Stimulated activated CD4-positive, alpha-beta T cell treated with anti-CD3 and anti-CD28 coated beads, TNF-alpha, amount 100 ng/mL, for 48 hours (primary cell): ENCODE measurements around the gene PES1.
"Not testable (repeated sequence)": the region's sequence is repeated elsewhere in the genome, so short reads cannot be mapped to it uniquely, and the experiment has no call there.

Experiments
- DNase-seq, 3 donors: peaks; one replicate each; pipeline ENCODE4 v3.0.0-alpha.2; 2020; ENCODE audit warnings: low read depth in 3 of 3

PES1 gene

DNA sequence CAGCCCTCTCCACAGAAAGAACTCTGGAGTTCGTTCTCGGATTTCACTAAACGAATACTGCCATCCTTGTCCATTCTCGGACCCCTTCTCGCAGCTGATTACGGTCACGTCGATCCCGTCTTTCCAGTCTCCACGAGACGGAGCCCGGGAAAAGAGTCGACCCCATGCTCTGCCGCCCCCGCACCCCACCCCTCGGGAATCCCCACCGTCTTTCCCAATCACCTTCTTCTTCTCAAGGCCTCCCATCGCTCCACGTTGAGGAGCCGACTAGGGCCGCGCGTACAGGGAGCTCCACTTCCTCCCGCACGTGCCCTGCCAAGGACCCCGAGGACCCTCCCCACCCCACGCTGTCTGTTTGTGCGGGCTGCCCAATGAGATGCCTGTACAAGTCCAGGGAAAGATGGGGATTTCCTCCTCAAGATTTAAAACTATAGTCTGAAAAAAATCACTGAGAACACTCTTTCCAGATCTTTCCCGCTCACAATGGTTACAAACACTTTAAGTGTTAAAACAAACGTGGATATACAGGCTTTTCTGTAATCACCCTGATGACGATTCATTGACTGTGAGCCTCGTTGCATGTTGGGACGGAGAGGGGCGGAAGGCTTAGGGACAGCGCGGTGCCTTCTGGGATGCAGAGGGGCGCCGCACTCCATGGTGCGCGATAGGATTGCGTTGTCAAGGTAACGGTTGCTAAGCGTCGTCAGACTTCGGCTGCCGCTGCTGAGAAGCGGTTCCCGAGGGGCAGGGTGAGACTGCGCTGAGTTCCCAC, at the start of gene PES1:
PES1 (minus strand) TSS at position 323 of the 772 bp plus-strand sequence; CDS start at position 246, 77 bp downstream.
- DNase-seq: peak; percentile 86 to 92 (median 90)

- DNase-seq: no peak
Measured at GRCh38 chr22:30640839-30641430, 49.2 kb upstream of the PES1 start.

GRCh38 chr22:30640361-30640760, 48.7 kb upstream of the PES1 start:
- no peak for DNase-seq

- DNase-seq: no peak
Measured at GRCh38 chr22:30637701-30638114, 46.0 kb upstream of the PES1 start.

GRCh38 chr22:30636226-30637077, 44.7 kb upstream of the PES1 start:
- peak in 1 of 3 donors; percentile 3 for DNase-seq

DNA sequence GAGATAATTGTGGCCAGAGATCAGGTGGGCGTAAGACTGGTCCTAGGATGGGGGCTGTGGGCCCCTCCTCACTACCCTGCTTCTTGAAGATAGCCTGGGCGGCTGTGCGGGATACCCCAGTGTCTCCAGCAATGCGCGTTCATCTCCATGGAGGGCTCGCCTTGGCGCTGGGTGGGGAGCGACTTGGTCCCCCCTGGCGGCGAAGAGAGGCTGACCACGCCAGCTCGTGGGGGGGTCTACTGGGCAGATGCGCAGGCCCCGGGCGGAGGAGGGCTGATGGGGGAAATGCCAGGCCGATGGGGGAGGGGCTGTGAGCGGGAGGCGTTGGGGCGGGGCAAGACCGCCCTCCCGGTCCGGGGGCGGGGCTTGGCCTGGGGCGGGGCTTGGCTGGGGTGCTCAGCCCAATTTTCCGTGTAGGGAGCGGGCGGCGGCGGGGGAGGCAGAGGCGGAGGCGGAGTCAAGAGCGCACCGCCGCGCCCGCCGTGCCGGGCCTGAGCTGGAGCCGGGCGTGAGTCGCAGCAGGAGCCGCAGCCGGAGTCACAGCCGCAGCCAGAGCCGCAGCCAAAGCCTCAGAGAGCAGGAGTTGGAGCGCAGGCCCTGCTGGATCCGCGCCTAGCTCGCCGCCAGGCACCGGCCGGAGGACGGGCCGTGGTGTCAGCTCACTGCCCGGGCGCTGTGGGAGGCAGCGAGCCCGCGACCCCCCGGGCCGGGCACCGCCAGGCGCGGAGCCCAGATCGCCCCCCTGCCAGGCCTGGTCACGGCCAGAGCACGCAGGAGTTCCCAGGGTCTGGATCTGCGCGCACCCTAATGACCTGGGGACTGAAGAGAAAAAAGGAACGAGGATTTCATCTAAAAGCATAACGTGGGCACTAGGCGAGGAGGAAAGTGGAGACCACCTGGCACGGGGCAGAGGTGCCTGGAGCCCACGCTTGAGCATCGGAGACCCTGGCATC, 43.8 kb upstream of the PES1 start, which contains the start of gene SLC35E4:
SLC35E4 (plus strand) TSS at position 509 of the 953 bp plus-strand sequence. CDS start 670 bp downstream, outside the sequence.
- peak; percentile 89 to 99 (median 91) for DNase-seq

- peak; percentile 83 to 89 (median 88) for DNase-seq
Measured at GRCh38 chr22:30634471-30635233, 42.9 kb upstream of the PES1 start.

- not testable (repeated sequence) for DNase-seq
Measured at GRCh38 chr22:30631469-30631868, 39.8 kb upstream of the PES1 start.

DNA sequence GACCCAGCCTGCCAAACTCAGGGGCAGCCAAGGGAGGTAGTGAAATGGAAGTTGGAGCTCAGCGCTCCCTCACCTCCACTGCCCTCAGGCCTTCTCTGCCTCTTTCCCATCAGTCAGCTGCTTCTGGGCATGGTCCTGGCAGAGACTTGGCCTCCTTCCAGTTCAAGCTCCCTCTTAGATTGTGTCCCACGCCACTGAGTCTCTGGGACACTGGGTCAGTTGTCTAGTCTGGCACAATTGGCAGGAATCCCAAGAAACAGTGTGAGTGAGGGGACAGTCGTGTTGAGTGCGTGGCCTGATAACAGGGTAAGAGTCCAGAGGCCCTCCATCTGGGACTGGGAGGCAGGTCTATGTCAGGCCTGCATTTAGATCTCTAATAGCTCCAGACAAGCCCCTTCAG, 36.8 kb upstream of the PES1 start:
- no peak for DNase-seq

DNA sequence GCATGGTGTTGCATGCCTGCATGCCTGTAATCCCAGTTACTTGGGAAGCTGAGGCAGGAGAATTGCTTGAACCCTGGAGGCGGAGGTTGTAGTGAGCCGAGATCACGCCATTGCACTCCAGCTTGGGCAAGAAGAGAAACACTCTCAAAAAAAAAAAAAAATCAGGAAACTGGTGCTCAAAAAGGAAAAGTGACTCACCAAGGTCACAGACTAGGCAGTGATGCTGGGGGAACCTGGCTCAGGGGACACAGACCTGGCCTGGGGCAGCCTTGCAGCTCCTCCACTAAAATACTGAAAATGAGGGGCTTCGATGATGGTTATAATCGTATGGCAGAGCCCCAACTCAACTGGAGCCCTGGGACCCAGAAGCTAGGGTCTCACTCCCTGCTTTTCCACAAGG, 35.8 kb upstream of the PES1 start:
- no peak for DNase-seq

DNA sequence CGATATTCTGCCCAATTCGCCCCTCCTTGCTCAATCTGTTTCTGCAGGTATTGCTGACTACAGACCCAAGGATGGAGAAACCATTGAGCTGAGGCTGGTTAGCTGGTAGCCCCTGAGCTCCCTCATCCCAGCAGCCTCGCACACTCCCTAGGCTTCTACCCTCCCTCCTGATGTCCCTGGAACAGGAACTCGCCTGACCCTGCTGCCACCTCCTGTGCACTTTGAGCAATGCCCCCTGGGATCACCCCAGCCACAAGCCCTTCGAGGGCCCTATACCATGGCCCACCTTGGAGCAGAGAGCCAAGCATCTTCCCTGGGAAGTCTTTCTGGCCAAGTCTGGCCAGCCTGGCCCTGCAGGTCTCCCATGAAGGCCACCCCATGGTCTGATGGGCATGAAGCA, 34.7 kb upstream of the PES1 start:
- DNase-seq: no peak

- not testable (repeated sequence) for DNase-seq
Measured at GRCh38 chr22:30619909-30620308, 28.2 kb upstream of the PES1 start.

DNA sequence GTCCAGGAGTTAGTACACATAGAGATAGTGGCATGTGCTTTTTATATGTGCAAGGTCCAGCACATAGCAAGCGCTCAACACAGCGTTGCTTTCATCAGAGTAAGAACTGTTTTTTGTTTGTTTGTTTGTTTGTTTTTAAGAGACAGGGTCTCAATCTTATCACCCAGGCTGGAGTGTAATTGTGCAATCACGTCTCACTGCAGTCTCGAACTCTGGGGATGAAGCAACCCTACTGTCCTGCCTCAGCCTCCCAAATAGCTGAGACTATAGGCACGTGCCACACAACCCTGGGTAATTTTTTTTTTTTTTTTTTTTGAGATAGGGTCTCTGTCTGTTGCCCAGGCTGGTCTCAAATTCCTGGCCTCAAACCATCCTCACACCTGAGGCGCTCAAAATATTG, 26.1 kb upstream of the PES1 start:
- no peak for DNase-seq

- DNase-seq: no peak
Measured at GRCh38 chr22:30615543-30615954, 23.8 kb upstream of the PES1 start.

DNA sequence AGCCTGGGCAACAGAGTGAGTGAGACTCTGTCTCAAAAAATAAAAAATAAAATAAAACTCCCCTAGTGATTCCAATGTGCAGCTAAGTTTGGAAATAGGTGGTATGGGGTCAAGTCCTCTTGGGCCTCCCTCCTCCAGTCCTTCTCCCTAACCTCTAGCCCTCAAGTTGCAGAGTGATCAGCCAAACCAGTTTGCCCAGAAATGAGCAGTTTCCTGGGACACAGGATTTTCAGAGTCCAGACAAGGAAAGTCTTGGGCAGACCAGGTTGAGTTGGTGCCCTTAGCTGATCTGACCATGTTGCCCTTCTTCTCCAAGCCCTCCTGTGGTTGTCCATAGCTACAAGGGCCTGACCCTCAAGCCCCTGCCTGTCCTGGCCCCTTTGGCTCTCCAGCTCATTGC, 23.2 kb upstream of the PES1 start:
- DNase-seq: no peak

DNA sequence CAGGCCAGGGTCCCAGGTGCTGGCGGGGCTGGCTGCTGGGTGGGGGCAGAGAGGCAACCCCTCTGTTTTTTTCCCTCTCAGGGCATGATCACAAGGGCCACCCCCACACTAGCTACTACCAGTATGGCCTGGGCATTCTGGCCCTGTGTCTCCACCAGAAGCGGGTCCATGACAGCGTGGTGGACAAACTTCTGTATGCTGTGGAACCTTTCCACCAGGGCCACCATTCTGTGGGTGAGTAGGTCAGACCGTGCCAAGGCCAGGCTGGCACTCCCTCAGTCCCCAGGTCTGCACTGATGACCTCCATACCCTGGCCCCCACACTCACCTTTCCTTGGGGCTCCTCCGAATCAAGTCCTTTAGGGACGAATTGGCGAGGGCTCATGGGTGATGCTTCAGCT, 22.6 kb upstream of the PES1 start:
- no peak for DNase-seq

- no peak for DNase-seq
Measured at GRCh38 chr22:30612789-30613188, 21.1 kb upstream of the PES1 start.

GRCh38 chr22:30611197-30611596, 19.5 kb upstream of the PES1 start:
- DNase-seq: no peak

GRCh38 chr22:30610299-30610698, 18.6 kb upstream of the PES1 start:
- no peak for DNase-seq
